HepG2 (cell line): ENCODE results near the gene GDF9. TPM values are rescaled to one million over a fixed set of nuclear protein-coding genes. Genes with fewer than 3 reads are reported as not detected.

Experiments
- ARNTL ChIP-seq: sonication (generic); formaldehyde crosslinking; IDR thresholded peaks from 2 replicates; pipeline ENCODE4 v1.4.0; 2020; ENCODE audit warnings: mild to moderate bottlenecking, missing genetic modification reagents
- BORCS8-MEF2B ChIP-seq: sonication (generic); formaldehyde crosslinking; IDR thresholded peaks from 2 replicates; pipeline ENCODE4 v1.8.0; 2022; ENCODE audit warnings: mild to moderate bottlenecking, missing genetic modification reagents
- CBX2 ChIP-seq, 2 experiments: fragments of 200-600 bp in 1 of 2; sonication (generic); formaldehyde crosslinking in 1 of 2; IDR thresholded peaks; 2 replicates each; pipeline versions ENCODE4 v1.7.0 to v1.8.1; 2018 to 2022; ENCODE audit warnings: low read depth in 2 of 2, low read length in 1 of 2, mild to moderate bottlenecking in 1 of 2, missing genetic modification reagents in 1 of 2
- ETV6 ChIP-seq: sonication (generic); formaldehyde crosslinking; conservative IDR thresholded peaks from 2 replicates; pipeline ENCODE4 v1.4.0; 2020; ENCODE audit warnings: missing genetic modification reagents
- FOXK1 ChIP-seq: sonication (generic); formaldehyde crosslinking; IDR thresholded peaks from 2 replicates; pipeline ENCODE4 v1.4.0; 2020; ENCODE audit warnings: low read depth, missing genetic modification reagents, borderline replicate concordance
- MLLT10 ChIP-seq: sonication (generic); formaldehyde crosslinking; IDR thresholded peaks from 2 replicates; pipeline ENCODE4 v1.4.0; 2020; ENCODE audit warnings: missing genetic modification reagents
- POGK ChIP-seq: sonication (generic); formaldehyde crosslinking; conservative IDR thresholded peaks from 2 replicates; pipeline ENCODE4 v1.8.0; 2022; ENCODE audit warnings: mild to moderate bottlenecking, moderate library complexity, missing genetic modification reagents
- PRPF4 ChIP-seq: fragments of 200-400 bp; formaldehyde crosslinking; IDR thresholded peaks from 2 replicates; pipeline ENCODE4 v1.6.1; 2016; ENCODE audit warnings: low read length, low read depth; ENCODE audit not compliant: poor library complexity, severe bottlenecking
- RARA ChIP-seq: IDR thresholded peaks from 2 replicates; pipeline ENCODE4 v1.6.1; 2016; ENCODE audit warnings: missing genetic modification reagents, missing compliant biosample characterization
- REL ChIP-seq: sonication (generic); formaldehyde crosslinking; conservative IDR thresholded peaks from 2 replicates; pipeline ENCODE4 v1.8.0; 2022; ENCODE audit warnings: mild to moderate bottlenecking, missing genetic modification reagents, moderate library complexity
- SKIL ChIP-seq: sonication (generic); formaldehyde crosslinking; IDR thresholded peaks from 2 replicates; pipeline ENCODE4 v1.8.0; 2022; ENCODE audit warnings: missing genetic modification reagents, mild to moderate bottlenecking, moderate library complexity, borderline replicate concordance
- TCF7L2 ChIP-seq: IDR thresholded peaks from 2 replicates; pipeline ENCODE4 v1.6.1; 2011; ENCODE audit warnings: mild to moderate bottlenecking, low read depth, low read length, moderate library complexity
- ZBTB7A ChIP-seq: sonication (generic); formaldehyde crosslinking; IDR thresholded peaks from 2 replicates; pipeline ENCODE4 v1.8.0; 2022; ENCODE audit warnings: mild to moderate bottlenecking, missing genetic modification reagents
- ZFP36L1 ChIP-seq: sonication (generic); formaldehyde crosslinking; IDR thresholded peaks from 2 replicates; pipeline ENCODE4 v1.8.0; 2022; ENCODE audit warnings: mild to moderate bottlenecking, missing genetic modification reagents, moderate library complexity
- ZNF281 ChIP-seq: sonication (generic); formaldehyde crosslinking; IDR thresholded peaks from 2 replicates; pipeline ENCODE4 v1.4.0; 2020; ENCODE audit warnings: missing genetic modification reagents, borderline replicate concordance
- ZNF605 ChIP-seq: sonication (generic); formaldehyde crosslinking; IDR thresholded peaks from 2 replicates; pipeline ENCODE4 v1.8.0; 2022; ENCODE audit warnings: mild to moderate bottlenecking, missing genetic modification reagents
- ZNF720 ChIP-seq: sonication (generic); formaldehyde crosslinking; IDR thresholded peaks from 2 replicates; pipeline ENCODE4 v1.4.0; 2020; ENCODE audit warnings: missing genetic modification reagents
- polyA plus RNA-seq, 8 experiments: library from polyadenylated mRNA; depleted of rRNA in 3 of 8; stranded (reverse) in 7 of 8; unstranded in 1 of 8; fragments of >200 nt; fragmentation: Illumina TruSeq in 4 of 8; extraction: Trizol in 4 of 8; gene quantifications; 2 replicates each; pipeline versions ENCODE4 v1.2.1 to v1.2.3, GENCODE V29; 2011 to 2016; ENCODE audit warnings: low read depth in 4 of 8, missing spikeins in 1 of 8, mixed read lengths in 1 of 8; ENCODE audit not compliant: insufficient read depth in 1 of 8
- total RNA-seq, 5 experiments: library from RNA; depleted of rRNA; stranded (reverse); fragments of >200 nt; fragmentation: Illumina TruSeq; extraction: Trizol; gene quantifications; 2 replicates each; pipeline ENCODE4 v1.2.3, GENCODE V29; 2016; ENCODE audit warnings: low read depth in 1 of 5
- TF ChIP-seq, protein P1 (sequence below): IDR thresholded peaks from 2 replicates; pipeline ENCODE4 v1.4.0; 2020; ENCODE audit warnings: mild to moderate bottlenecking, missing genetic modification reagents
- TF ChIP-seq, protein P2 (sequence below): sonication (generic); formaldehyde crosslinking; IDR thresholded peaks from 2 replicates; pipeline ENCODE4 v1.4.0; 2020; ENCODE audit warnings: mild to moderate bottlenecking, missing genetic modification reagents

Gene GDF9
- total and polyA plus RNA-seq, 2 of the 13 experiments (the other 11 are each of a cell fraction or from before 2014, with no cell fraction given): 0.33 to 0.38 TPM

DNA sequence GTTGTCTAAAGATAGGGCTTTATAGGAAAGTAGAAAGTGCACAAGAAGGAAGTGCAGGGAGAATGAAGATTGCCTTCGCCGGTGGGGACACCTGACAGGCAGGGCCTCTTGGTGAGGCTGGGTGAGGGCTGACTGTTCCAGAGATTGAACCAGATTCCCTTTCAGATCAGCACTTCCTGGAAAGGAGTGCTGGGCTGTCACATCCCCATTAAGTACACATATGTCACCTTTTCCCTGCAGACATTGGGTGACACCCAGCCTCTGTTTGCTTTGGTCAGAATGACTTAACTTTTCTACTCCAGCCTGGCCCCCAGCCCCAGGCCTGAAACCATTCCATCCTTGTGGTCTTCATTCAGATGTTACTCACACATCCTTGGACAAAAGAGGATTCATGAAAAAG, 28.4 kb downstream of the GDF9 start (continued):
- TF ChIP-seq, protein P1, sequence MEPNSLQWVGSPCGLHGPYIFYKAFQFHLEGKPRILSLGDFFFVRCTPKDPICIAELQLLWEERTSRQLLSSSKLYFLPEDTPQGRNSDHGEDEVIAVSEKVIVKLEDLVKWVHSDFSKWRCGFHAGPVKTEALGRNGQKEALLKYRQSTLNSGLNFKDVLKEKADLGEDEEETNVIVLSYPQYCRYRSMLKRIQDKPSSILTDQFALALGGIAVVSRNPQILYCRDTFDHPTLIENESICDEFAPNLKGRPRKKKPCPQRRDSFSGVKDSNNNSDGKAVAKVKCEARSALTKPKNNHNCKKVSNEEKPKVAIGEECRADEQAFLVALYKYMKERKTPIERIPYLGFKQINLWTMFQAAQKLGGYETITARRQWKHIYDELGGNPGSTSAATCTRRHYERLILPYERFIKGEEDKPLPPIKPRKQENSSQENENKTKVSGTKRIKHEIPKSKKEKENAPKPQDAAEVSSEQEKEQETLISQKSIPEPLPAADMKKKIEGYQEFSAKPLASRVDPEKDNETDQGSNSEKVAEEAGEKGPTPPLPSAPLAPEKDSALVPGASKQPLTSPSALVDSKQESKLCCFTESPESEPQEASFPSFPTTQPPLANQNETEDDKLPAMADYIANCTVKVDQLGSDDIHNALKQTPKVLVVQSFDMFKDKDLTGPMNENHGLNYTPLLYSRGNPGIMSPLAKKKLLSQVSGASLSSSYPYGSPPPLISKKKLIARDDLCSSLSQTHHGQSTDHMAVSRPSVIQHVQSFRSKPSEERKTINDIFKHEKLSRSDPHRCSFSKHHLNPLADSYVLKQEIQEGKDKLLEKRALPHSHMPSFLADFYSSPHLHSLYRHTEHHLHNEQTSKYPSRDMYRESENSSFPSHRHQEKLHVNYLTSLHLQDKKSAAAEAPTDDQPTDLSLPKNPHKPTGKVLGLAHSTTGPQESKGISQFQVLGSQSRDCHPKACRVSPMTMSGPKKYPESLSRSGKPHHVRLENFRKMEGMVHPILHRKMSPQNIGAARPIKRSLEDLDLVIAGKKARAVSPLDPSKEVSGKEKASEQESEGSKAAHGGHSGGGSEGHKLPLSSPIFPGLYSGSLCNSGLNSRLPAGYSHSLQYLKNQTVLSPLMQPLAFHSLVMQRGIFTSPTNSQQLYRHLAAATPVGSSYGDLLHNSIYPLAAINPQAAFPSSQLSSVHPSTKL: peak; percentile 76
- TF ChIP-seq BORCS8-MEF2B (no peak), ZNF605 (CRISPR knock-in tag) (peak; percentile 34; the same call in 1 of the 2 replicates), MLLT10 (CRISPR knock-in tag) (no peak), ZNF281 (CRISPR knock-in tag) (no peak), ARNTL (CRISPR knock-in tag) (no peak), ZFP36L1 (0 out of 2 replicates have a peak, but pooled peaks have one; percentile 4), POGK (no peak), ZNF720 (CRISPR knock-in tag) (no peak), CBX2 (IDR thresholded peaks at IDR 0.05; ENCODE audit: low read depth, low read length) (no peak), CBX2 (CRISPR knock-in tag; IDR thresholded peaks at IDR 0.05; ENCODE audit: low read depth) (no peak), RARA (CRISPR knock-in tag) (peak; percentile 91), SKIL (CRISPR knock-in tag) (no peak), FOXK1 (CRISPR knock-in tag) (peak; percentile 62; the same call in 1 of the 2 replicates), TCF7L2 (no peak), ZBTB7A (CRISPR knock-in tag) (peak; percentile 67; the same call in 1 of the 2 replicates), PRPF4 (no peak), ETV6 (CRISPR knock-in tag) (no peak), REL (CRISPR knock-in tag) (no peak)
- TF ChIP-seq, protein P2, sequence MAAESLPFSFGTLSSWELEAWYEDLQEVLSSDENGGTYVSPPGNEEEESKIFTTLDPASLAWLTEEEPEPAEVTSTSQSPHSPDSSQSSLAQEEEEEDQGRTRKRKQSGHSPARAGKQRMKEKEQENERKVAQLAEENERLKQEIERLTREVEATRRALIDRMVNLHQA (CRISPR knock-in tag): no peak
